Stimulated activated CD4-positive, alpha-beta T cell treated with anti-CD3 and anti-CD28 coated beads, Interleukin-2, amount 100 ng/mL, for 4 hours (primary cell): ENCODE data around the gene SPG11.
"Not testable (repeated sequence)": the region's sequence is repeated elsewhere in the genome, so short reads cannot be mapped to it uniquely, and the experiment has no call there.

Experiments
- DNase-seq: peaks from one replicate; pipeline ENCODE4 v3.0.0-alpha.2; 2020; ENCODE audit warnings: low read depth

Gene SPG11

GRCh38 chr15:44560926-44561325 lies 102.5 kb downstream of the SPG11 start:
- DNase-seq: not testable (repeated sequence)

- no peak for DNase-seq
These were observed 108.3 kb downstream of the SPG11 start for GRCh38 chr15:44554934-44555723.

- no peak for DNase-seq
These were observed 112.7 kb downstream of the SPG11 start for GRCh38 chr15:44550734-44551133.

GRCh38 chr15:44550256-44550655 lies 113.2 kb downstream of the SPG11 start:
- no peak for DNase-seq

- not testable (repeated sequence) for DNase-seq
These were observed 114.3 kb downstream of the SPG11 start for GRCh38 chr15:44549152-44549551.

GRCh38 chr15:44545913-44546802 lies 117.3 kb downstream of the SPG11 start:
- DNase-seq: peak; percentile 7

GRCh38 chr15:44544745-44545144 lies 118.7 kb downstream of the SPG11 start:
- not testable (repeated sequence) for DNase-seq

GRCh38 chr15:44542596-44542995 lies 120.9 kb downstream of the SPG11 start:
- no peak for DNase-seq

GRCh38 chr15:44541282-44541958 lies 122.0 kb downstream of the SPG11 start:
- DNase-seq: no peak

GRCh38 chr15:44537735-44538240 lies 125.7 kb downstream of the SPG11 start:
- DNase-seq: no peak

GRCh38 chr15:44536962-44537734 lies 126.3 kb downstream of the SPG11 start, which contains the start of gene EIF3J:
TSS of gene EIF3J (plus strand) at chr15:44537147. CDS start at chr15:44537195, 48 bp downstream.
- DNase-seq: peak; percentile 93

- no peak for DNase-seq
These were observed 127.0 kb downstream of the SPG11 start for GRCh38 chr15:44536302-44536961.

GRCh38 chr15:44535523-44536301 lies 127.8 kb downstream of the SPG11 start:
- no peak for DNase-seq

GRCh38 chr15:44535092-44535491 lies 128.4 kb downstream of the SPG11 start:
- DNase-seq: no peak

- no peak for DNase-seq
These were observed 130.8 kb downstream of the SPG11 start for GRCh38 chr15:44532689-44533088.

- not testable (repeated sequence) for DNase-seq
These were observed 131.2 kb downstream of the SPG11 start for GRCh38 chr15:44532275-44532674.

GRCh38 chr15:44530653-44531052 lies 132.8 kb downstream of the SPG11 start:
- no peak for DNase-seq

GRCh38 chr15:44529864-44530604 lies 133.4 kb downstream of the SPG11 start:
- no peak for DNase-seq

GRCh38 chr15:44527241-44527640 lies 136.2 kb downstream of the SPG11 start:
- no peak for DNase-seq
